Endodermal cell (in vitro differentiated cells): Measurements from ENCODE around the gene SLC66A3. TPM values are rescaled to one million over a fixed set of nuclear protein-coding genes. Genes with fewer than 3 reads are reported as not detected.
A peak's percentile ranks its signal among the peaks of the same experiment; 100 is the strongest.

Experiments
- DNase-seq: peaks from one replicate; pipeline ENCODE4 v3.0.0-alpha.2; 2017
- H3K27ac ChIP-seq: 2 replicates; pipeline ENCODE4 v1.5.1; 2013; ENCODE audit warnings: mild to moderate bottlenecking, low read depth, low read length, moderate library complexity
- H3K27me3 ChIP-seq: 2 replicates; pipeline ENCODE4 v1.6.1; 2013; ENCODE audit warnings: mild to moderate bottlenecking, low read length, moderate library complexity; ENCODE audit not compliant: insufficient read depth, control insufficient read depth, poor library complexity, severe bottlenecking
- H3K36me3 ChIP-seq: 2 replicates; pipeline ENCODE4 v1.7.0; 2013; ENCODE audit warnings: mild to moderate bottlenecking, low read length, moderate library complexity; ENCODE audit not compliant: control insufficient read depth, insufficient read depth
- H3K4me1 ChIP-seq: one replicate; pipeline ENCODE4 v1.7.0; 2013; ENCODE audit warnings: low read length; ENCODE audit not compliant: control insufficient read depth, insufficient read depth
- H3K4me3 ChIP-seq: 2 replicates; pipeline ENCODE4 v1.5.1; 2013; ENCODE audit warnings: mild to moderate bottlenecking, low read length, moderate library complexity
- H3K9ac ChIP-seq: 2 replicates; pipeline ENCODE4 v1.6.1; 2013; ENCODE audit warnings: mild to moderate bottlenecking, low read length, moderate library complexity; ENCODE audit not compliant: poor library complexity, severe bottlenecking; ENCODE audit errors: extremely low read depth
- H3K9me3 ChIP-seq: 2 replicates; pipeline ENCODE4 v1.6.1; 2013; ENCODE audit warnings: mild to moderate bottlenecking, low read length, moderate library complexity; ENCODE audit not compliant: control insufficient read depth
- H3K27ac Mint-ChIP-seq: 2 replicates; pipeline ENCODE4 v1.8.0; 2020; ENCODE audit warnings: mixed read lengths
- H3K27me3 Mint-ChIP-seq: 2 replicates; pipeline ENCODE4 v1.8.0; 2021; ENCODE audit warnings: mild to moderate bottlenecking, mixed read lengths; ENCODE audit not compliant: insufficient read depth
- H3K36me3 Mint-ChIP-seq: 2 replicates; pipeline ENCODE4 v1.8.0; 2020; ENCODE audit warnings: low read depth, mixed read lengths
- H3K4me1 Mint-ChIP-seq: 2 replicates; pipeline ENCODE4 v1.8.0; 2020; ENCODE audit warnings: mixed read lengths
- H3K4me3 Mint-ChIP-seq: 2 replicates; pipeline ENCODE4 v1.8.0; 2020; ENCODE audit warnings: mild to moderate bottlenecking, moderate library complexity, mixed read lengths
- H3K9me3 Mint-ChIP-seq: 2 replicates; pipeline ENCODE4 v1.8.0; 2020; ENCODE audit warnings: mild to moderate bottlenecking, mixed read lengths
- CTCF ChIP-seq: fragments of 200-600 bp; sonication (generic); conservative IDR thresholded peaks from 2 replicates; pipeline ENCODE4 v1.5.0; 2021; ENCODE audit warnings: antibody characterized with exemption, mild to moderate bottlenecking
- WGBS, 2 experiments: methylation state at CpG; one replicate each; pipeline versions ENCODE4 v1.1.5 to v1.1.7; 2013; ENCODE audit warnings: missing lambda C conversion rate in 2 of 2, mixed read lengths in 1 of 2; ENCODE audit not compliant: insufficient coverage in 1 of 2, insufficient read length in 1 of 2; 5-methylcytosine and 5-hydroxymethylcytosine counted together
- total RNA-seq, 2 donors: library from RNA; stranded (reverse); fragmentation: NEBNext Ultra II Directional in 1 of 2; extraction: Animal tissue kit (Norgen Biotek cat#: 25700) in 1 of 2; gene quantifications; 2 replicates in 1 of 2; 3 replicates in 1 of 2; pipeline ENCODE4 v1.2.1, GENCODE V29; 2021

The SLC66A3 gene
- total RNA-seq, 2 donors from 2014 or later, result 14.4 to 17.5 TPM

GRCh38 chr2:11157731-11158130 is 2.5 kb downstream of the SLC66A3 start:
- DNase-seq, result peak; percentile 39
- Mint-ChIP-seq H3K27me3 (peaks cover 10% of the 10 kb centered on the region), H3K27ac (no peak overlapping the region), H3K4me1 (peaks cover 4% of the 10 kb centered on the region), H3K9me3 (no peaks in the 10 kb centered on the region), H3K4me3 (no peak overlapping the region), H3K36me3 (no peaks in the 10 kb centered on the region)
- Histone ChIP-seq H3K27me3 (no peaks in the 10 kb centered on the region), H3K36me3 (no peaks in the 10 kb centered on the region), H3K9ac (no peak overlapping the region), H3K4me3 (no peak overlapping the region), H3K9me3 (no peaks in the 10 kb centered on the region), H3K27ac (no peak overlapping the region), H3K4me1 (peaks cover 5% of the 10 kb centered on the region)
- TF ChIP-seq CTCF, result no peak
- WGBS, 2 experiments, result 90% methylated on average over 3 to 4 of the region's 4 CpGs

GRCh38 chr2:11158916-11159573 is 3.8 kb downstream of the SLC66A3 start:
- H3K9me3 Mint-ChIP-seq, result no peaks in the 10 kb centered on the region
- no peaks in the 10 kb centered on the region for H3K36me3 Mint-ChIP-seq
- no peak overlapping the region for H3K4me3 Mint-ChIP-seq
- no peak overlapping the region for H3K9ac ChIP-seq
- peaks cover 10% of the 10 kb centered on the region for H3K4me1 Mint-ChIP-seq
- no peak overlapping the region for H3K27ac ChIP-seq
- no peaks in the 10 kb centered on the region for H3K36me3 ChIP-seq
- H3K27me3 Mint-ChIP-seq, result peaks cover 8% of the 10 kb centered on the region
- no peak overlapping the region for H3K4me3 ChIP-seq
- DNase-seq, result peak; percentile 44
- no peak overlapping the region for H3K27ac Mint-ChIP-seq
- peaks cover 5% of the 10 kb centered on the region for H3K4me1 ChIP-seq
- H3K27me3 ChIP-seq, result no peaks in the 10 kb centered on the region
- H3K9me3 ChIP-seq, result no peaks in the 10 kb centered on the region
- WGBS, 2 experiments, result 77 to 82% methylated on average over 5 to 14 of the region's 14 CpGs
- TF ChIP-seq CTCF, result no peak

GRCh38 chr2:11159574-11160170 is 4.4 kb downstream of the SLC66A3 start:
- no peak overlapping the region for H3K4me3 ChIP-seq
- H3K27me3 ChIP-seq, result no peaks in the 10 kb centered on the region
- H3K4me1 Mint-ChIP-seq, result peaks cover 8% of the 10 kb centered on the region
- no peaks in the 10 kb centered on the region for H3K9me3 ChIP-seq
- no peaks in the 10 kb centered on the region for H3K9me3 Mint-ChIP-seq
- H3K36me3 ChIP-seq, result no peaks in the 10 kb centered on the region
- peaks cover 6% of the 10 kb centered on the region for H3K27me3 Mint-ChIP-seq
- no peak overlapping the region for H3K27ac ChIP-seq
- H3K4me3 Mint-ChIP-seq, result no peak overlapping the region
- peak; percentile 35 for DNase-seq
- TF ChIP-seq CTCF, result no peak
- 95 to 96% methylated on average over 13 to 14 of the region's 14 CpGs for WGBS, 2 experiments
- peaks cover 1% of the 10 kb centered on the region for H3K36me3 Mint-ChIP-seq
- no peak overlapping the region for H3K27ac Mint-ChIP-seq
- peaks cover 1% of the 10 kb centered on the region for H3K4me1 ChIP-seq
- H3K9ac ChIP-seq, result no peak overlapping the region
